ENCODE results near the gene RNF212.

DNA sequence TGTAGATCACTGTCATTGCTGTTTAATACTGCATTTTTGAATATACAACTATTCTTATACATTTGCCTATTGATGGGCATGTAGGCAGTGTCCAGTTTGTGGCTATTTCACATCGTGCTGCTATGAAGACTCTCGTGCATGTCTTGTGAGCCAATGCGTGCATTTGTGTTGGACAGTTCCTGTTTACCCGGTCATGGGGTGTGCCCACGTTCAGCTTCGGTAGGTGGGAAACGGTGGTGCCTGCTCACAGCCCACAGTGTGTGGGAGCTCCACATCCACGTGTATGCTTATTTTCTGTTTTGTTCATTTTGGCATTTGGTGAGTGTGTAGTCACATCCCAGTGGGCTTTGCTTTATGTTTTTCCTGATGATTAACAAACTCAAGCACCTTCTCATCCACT is 19.7 kb upstream of the RNF212 start:
- no peak for TF ChIP-seq POLR2A (IDR thresholded peaks at IDR 0.05)
- TF ChIP-seq, protein P1, sequence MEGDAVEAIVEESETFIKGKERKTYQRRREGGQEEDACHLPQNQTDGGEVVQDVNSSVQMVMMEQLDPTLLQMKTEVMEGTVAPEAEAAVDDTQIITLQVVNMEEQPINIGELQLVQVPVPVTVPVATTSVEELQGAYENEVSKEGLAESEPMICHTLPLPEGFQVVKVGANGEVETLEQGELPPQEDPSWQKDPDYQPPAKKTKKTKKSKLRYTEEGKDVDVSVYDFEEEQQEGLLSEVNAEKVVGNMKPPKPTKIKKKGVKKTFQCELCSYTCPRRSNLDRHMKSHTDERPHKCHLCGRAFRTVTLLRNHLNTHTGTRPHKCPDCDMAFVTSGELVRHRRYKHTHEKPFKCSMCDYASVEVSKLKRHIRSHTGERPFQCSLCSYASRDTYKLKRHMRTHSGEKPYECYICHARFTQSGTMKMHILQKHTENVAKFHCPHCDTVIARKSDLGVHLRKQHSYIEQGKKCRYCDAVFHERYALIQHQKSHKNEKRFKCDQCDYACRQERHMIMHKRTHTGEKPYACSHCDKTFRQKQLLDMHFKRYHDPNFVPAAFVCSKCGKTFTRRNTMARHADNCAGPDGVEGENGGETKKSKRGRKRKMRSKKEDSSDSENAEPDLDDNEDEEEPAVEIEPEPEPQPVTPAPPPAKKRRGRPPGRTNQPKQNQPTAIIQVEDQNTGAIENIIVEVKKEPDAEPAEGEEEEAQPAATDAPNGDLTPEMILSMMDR (IDR thresholded peaks at IDR 0.05 in 4 of 5, conservative IDR thresholded peaks at IDR 0.05 in 1 of 5), result no peak
